Measurements from ENCODE around the gene RHOT2. TPM values are rescaled to one million over a fixed set of nuclear protein-coding genes. Genes with fewer than 3 reads are reported as not detected.

Gene RHOT2
- total and polyA plus RNA-seq, 2 donors (not counting 3 experiments of a cell fraction or from before 2014, with no cell fraction given), result 106 to 139 TPM

- ChIA-PET CTCF (interaction anchor here (1.1 kb wide), 1 partner anchor 15 kb away, joined by 3 read pairs; the partner anchor contains the start of gene METTL26), POLR2A (no interaction called here)
- no peaks in the 10 kb centered on the region for H3K9me3 ChIP-seq (replicated peaks; ENCODE audit: control insufficient read depth, insufficient read depth, low read length)
- BruUV-seq (replicated peaks), result no TSS peak
- H3K9me1 ChIP-seq (replicated peaks; ENCODE audit: control insufficient read depth, extremely low read depth, insufficient read depth, low read length), result no peaks in the 10 kb centered on the region
- H3K36me3 ChIP-seq (ENCODE audit: control insufficient read depth in 2 of 2, extremely low read depth in 1 of 2, insufficient read depth in 2 of 2, low read length in 2 of 2), result peaks cover 0 to 2% of the 10 kb centered on the region in 2 experiments
- DNase-seq (ENCODE audit: low read depth, low spot score) (no peak), FAIRE-seq (no peak)
- H2AFZ ChIP-seq (ENCODE audit: low read depth, low read length), result no peak overlapping the region
- dilution Hi-C loops (cut with MboI; ENCODE audit: extremely low pct_ligation_motif_present, low sequenced_read_pairs), result no loop called here
- TF ChIP-seq JUN (IDR thresholded peaks at IDR 0.05; ENCODE audit: borderline replicate concordance, insufficient read depth, insufficient read length, low read depth) (no peak), MYC (IDR thresholded peaks at IDR 0.05; ENCODE audit: low read depth, low read length) (no peak), CTCF (IDR thresholded peaks at IDR 0.05; ENCODE audit: extremely low read depth in 1 of 2, insufficient read depth in 1 of 2, low read depth in 1 of 2, low read length in 2 of 2) (no peak), EZH2 (IDR thresholded peaks at IDR 0.05; ENCODE audit: borderline replicate concordance, low read depth, low read length, severe bottlenecking) (no peak), POLR2AphosphoS5 (IDR thresholded peaks at IDR 0.05; ENCODE audit: insufficient read depth, low read depth, low read length) (no peak), FOS (IDR thresholded peaks at IDR 0.05; ENCODE audit: borderline replicate concordance, insufficient read depth, low read length) (no peak), POLR2A (IDR thresholded peaks at IDR 0.05; ENCODE audit: low read depth, low read length) (no peak), MAX (IDR thresholded peaks at IDR 0.05; ENCODE audit: insufficient read depth, insufficient read length) (no peak), GATA2 (IDR thresholded peaks at IDR 0.05; ENCODE audit: insufficient read depth, insufficient read length, low read depth, low read length) (no peak)
- H4K20me1 ChIP-seq (replicated peaks; ENCODE audit: control insufficient read depth, extremely low read depth, insufficient read depth, low read length), result no peaks in the 10 kb centered on the region
- H3K4me1 ChIP-seq (ENCODE audit: control insufficient read depth, extremely low read depth, insufficient read depth, low read length), result peaks cover 3% of the 10 kb centered on the region
- intact Hi-C loops (cut with micrococcal nuclease), result no loop called here
- no peaks in the 10 kb centered on the region for H3K27me3 ChIP-seq (ENCODE audit: control insufficient read depth in 2 of 2, insufficient read depth in 2 of 2, low read length in 2 of 2)
- H3K4me3 ChIP-seq (replicated peaks in 1 of 3; ENCODE audit: insufficient read depth in 1 of 3, low read depth in 1 of 3, low read length in 3 of 3), result no peak overlapping the region
- no peak overlapping the region for H3K9ac ChIP-seq (replicated peaks; ENCODE audit: extremely low read depth, insufficient read depth, low read length)
- no peak overlapping the region for H3K4me2 ChIP-seq (ENCODE audit: insufficient read depth, low read length)
- H3K79me2 ChIP-seq (ENCODE audit: control insufficient read depth, insufficient read depth, low read length), result no peaks in the 10 kb centered on the region
- no peak overlapping the region for H3K27ac ChIP-seq (ENCODE audit: insufficient read depth, low read depth, low read length)
These were observed 46.3 kb upstream of the RHOT2 start for GRCh38 chr16:621526-622105.

All from endothelial cell of umbilical vein (primary cell).